DND-41 (cell line): Measurements from ENCODE around the gene NELFE.

ENCODE experiments used
- ATAC-seq: fragments of 200-7000 bp; cut with Tn5 transposase; 3 replicates; pipeline ENCODE4 v1.9.1; 2021; ENCODE audit warnings: low read depth; ENCODE audit not compliant: insufficient read depth
- DNase-seq: peaks from one replicate; pipeline ENCODE4 v3.0.0-alpha.2; 2020
- H2AFZ ChIP-seq: 2 replicates; pipeline ENCODE4 v1.6.0; 2012; ENCODE audit warnings: low read depth, low read length
- H3K27ac ChIP-seq: 2 replicates; pipeline ENCODE4 v1.5.1; 2012; ENCODE audit warnings: low read length, inconsistent platforms
- H3K27me3 ChIP-seq: fragments of 200-600 bp; sonication (generic); 2 replicates; pipeline ENCODE4 v1.6.0; 2012; ENCODE audit warnings: low read length, mild to moderate bottlenecking, inconsistent platforms; ENCODE audit not compliant: insufficient read depth, poor library complexity
- H3K36me3 ChIP-seq: 2 replicates; pipeline ENCODE4 v1.5.1; 2012; ENCODE audit warnings: low read length, inconsistent platforms; ENCODE audit not compliant: insufficient read depth
- H3K4me1 ChIP-seq: 2 replicates; pipeline ENCODE4 v1.5.1; 2012; ENCODE audit warnings: mild to moderate bottlenecking, low read length; ENCODE audit not compliant: insufficient read depth
- H3K4me2 ChIP-seq: 2 replicates; pipeline ENCODE4 v1.6.0; 2012; ENCODE audit warnings: mild to moderate bottlenecking, moderate library complexity, low read length, inconsistent platforms; ENCODE audit not compliant: insufficient read depth
- H3K4me3 ChIP-seq, 2 experiments: fragments of 200-600 bp in 1 of 2; shearing (Covaris generic) in 1 of 2; 2 replicates each; pipeline ENCODE4 v1.5.1; 2012 to 2016; ENCODE audit warnings: inconsistent platforms in 2 of 2, low read length in 2 of 2, mild to moderate bottlenecking in 2 of 2, low read depth in 1 of 2, moderate library complexity in 1 of 2
- H3K79me2 ChIP-seq: 2 replicates; pipeline ENCODE4 v1.6.0; 2012; ENCODE audit warnings: low read length, inconsistent platforms; ENCODE audit not compliant: insufficient read depth
- H3K9ac ChIP-seq: 2 replicates; pipeline ENCODE4 v1.6.0; 2012; ENCODE audit warnings: low read depth, mild to moderate bottlenecking, inconsistent platforms, low read length, moderate library complexity
- H3K9me3 ChIP-seq: 2 replicates; pipeline ENCODE4 v1.5.1; 2012; ENCODE audit warnings: low read length, moderate library complexity, mild to moderate bottlenecking, inconsistent platforms; ENCODE audit not compliant: insufficient read depth, severe bottlenecking
- H4K20me1 ChIP-seq: 2 replicates; pipeline ENCODE4 v1.6.0; 2012; ENCODE audit warnings: low read length; ENCODE audit not compliant: insufficient read depth
- EZH2 ChIP-seq: IDR thresholded peaks from 3 replicates; pipeline ENCODE4 v1.6.1; 2012; ENCODE audit warnings: borderline replicate concordance, low read depth, mild to moderate bottlenecking, moderate library complexity, low read length, inconsistent platforms; ENCODE audit not compliant: severe bottlenecking
- TF ChIP-seq, protein P1 (sequence below): IDR thresholded peaks from 2 replicates; pipeline ENCODE4 v1.5.1; 2012; ENCODE audit warnings: borderline replicate concordance, low read length, moderate library complexity, mild to moderate bottlenecking; ENCODE audit not compliant: poor library complexity, severe bottlenecking; ENCODE audit errors: extremely low read depth

Gene NELFE

DNA sequence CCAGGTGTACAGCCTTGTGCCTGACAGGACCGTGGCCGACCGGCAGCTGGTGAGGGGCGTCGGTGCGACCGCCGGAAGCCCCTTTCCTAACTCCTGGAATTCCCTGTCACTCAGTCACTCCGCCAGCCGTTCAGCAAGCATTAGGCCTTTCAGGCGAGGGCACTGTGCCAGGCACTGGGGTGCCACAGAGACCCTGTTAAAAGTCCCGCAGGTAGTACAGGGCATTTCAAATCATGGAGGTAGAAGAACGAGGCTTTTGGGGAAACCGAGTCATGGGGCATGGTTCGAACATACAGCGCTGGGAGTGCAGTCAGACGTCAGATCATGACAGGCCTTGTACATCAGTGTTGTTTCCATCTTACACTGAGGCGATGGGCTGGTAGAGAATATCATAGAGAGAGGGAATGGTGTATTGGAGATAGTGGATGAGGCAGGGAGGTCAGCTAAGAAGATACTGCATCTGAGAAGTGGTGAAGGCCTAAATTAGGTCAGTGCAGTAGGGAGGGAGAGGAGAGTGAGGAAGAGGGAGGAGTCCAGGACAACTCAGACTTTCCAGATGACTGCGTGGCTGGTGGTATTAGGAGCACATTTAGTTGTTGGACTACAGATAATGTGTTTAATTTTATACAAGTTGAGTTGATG lies 14.1 kb upstream of the NELFE start:
- Histone ChIP-seq H3K36me3 (peaks cover 29% of the 10 kb centered on the region), H3K4me2 (peak overlapping the region; percentile 97), H3K79me2 (peaks cover 41% of the 10 kb centered on the region), H3K9ac (peak overlapping the region; percentile 69), H3K27ac (peak overlapping the region; percentile 79), H3K27me3 (no peaks in the 10 kb centered on the region), H4K20me1 (peaks cover 6% of the 10 kb centered on the region; the same call in 1 of the 2 replicates), H2AFZ (peak overlapping the region; percentile 74), H3K4me1 (peaks cover 41% of the 10 kb centered on the region), H3K9me3 (no peaks in the 10 kb centered on the region), H3K4me3 (peak overlapping the region; percentile 58 to 77)
- DNase-seq (no peak), ATAC-seq (no peak)
- TF ChIP-seq, protein P1, sequence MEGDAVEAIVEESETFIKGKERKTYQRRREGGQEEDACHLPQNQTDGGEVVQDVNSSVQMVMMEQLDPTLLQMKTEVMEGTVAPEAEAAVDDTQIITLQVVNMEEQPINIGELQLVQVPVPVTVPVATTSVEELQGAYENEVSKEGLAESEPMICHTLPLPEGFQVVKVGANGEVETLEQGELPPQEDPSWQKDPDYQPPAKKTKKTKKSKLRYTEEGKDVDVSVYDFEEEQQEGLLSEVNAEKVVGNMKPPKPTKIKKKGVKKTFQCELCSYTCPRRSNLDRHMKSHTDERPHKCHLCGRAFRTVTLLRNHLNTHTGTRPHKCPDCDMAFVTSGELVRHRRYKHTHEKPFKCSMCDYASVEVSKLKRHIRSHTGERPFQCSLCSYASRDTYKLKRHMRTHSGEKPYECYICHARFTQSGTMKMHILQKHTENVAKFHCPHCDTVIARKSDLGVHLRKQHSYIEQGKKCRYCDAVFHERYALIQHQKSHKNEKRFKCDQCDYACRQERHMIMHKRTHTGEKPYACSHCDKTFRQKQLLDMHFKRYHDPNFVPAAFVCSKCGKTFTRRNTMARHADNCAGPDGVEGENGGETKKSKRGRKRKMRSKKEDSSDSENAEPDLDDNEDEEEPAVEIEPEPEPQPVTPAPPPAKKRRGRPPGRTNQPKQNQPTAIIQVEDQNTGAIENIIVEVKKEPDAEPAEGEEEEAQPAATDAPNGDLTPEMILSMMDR = no peak
- TF ChIP-seq EZH2 = no peak

DNA sequence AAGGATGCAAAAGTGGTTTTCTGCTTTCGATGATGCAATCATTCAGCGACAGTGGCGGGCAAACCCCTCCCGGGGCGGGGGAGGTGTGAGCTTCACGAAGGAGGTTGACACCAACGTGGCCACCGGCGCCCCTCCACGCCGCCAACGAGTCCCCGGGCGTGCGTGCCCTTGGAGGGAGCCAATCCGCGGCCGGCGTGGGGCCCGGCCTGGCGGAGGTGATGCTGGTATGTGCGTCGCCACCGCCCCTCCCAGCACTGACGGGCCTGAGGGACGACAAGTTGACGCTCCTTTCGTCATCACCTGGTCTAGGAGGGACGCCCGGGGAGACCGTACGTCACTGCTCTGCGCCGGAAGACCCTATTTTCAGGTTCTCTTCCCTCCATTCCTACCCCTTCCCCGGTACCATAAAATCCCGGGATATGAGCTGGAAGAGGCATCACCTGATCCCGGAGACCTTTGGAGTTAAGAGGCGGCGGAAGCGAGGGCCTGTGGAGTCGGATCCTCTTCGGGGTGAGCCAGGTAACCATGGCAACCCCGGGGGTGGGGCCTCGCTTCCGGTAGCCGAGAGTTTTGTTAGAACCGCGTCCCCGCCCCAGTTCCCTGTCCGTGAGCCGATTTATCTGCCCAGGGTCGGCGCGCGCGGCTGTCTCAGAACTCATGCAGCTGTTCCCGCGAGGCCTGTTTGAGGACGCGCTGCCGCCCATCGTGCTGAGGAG lies 13.4 kb upstream of the NELFE start, which contains the start of gene DXO:
TSS of gene DXO (minus strand) at position 146 of the 716 bp plus-strand sequence. CDS start 463 bp downstream, outside the sequence.
- H3K4me1 ChIP-seq = peaks cover 41% of the 10 kb centered on the region
- peak within 1 kb of the TSS; percentile 69 for H3K9ac ChIP-seq
- H3K27ac ChIP-seq = peak within 1 kb of the TSS; percentile 79
- DNase-seq (peak; percentile 97), ATAC-seq (peak; percentile 91)
- H2AFZ ChIP-seq = peak within 1 kb of the TSS; percentile 74
- H3K4me2 ChIP-seq = peak within 1 kb of the TSS; percentile 97
- peaks cover 41% of the 10 kb centered on the region for H3K79me2 ChIP-seq
- H3K27me3 ChIP-seq = no peaks in the 10 kb centered on the region
- H3K9me3 ChIP-seq = no peaks in the 10 kb centered on the region
- peak within 1 kb of the TSS; percentile 58 to 77 for H3K4me3 ChIP-seq
- H4K20me1 ChIP-seq = peaks cover 6% of the 10 kb centered on the region; the same call in 1 of the 2 replicates
- peaks cover 36% of the 10 kb centered on the region for H3K36me3 ChIP-seq
- TF ChIP-seq EZH2 = no peak
- TF ChIP-seq, protein P1 = no peak

DNA sequence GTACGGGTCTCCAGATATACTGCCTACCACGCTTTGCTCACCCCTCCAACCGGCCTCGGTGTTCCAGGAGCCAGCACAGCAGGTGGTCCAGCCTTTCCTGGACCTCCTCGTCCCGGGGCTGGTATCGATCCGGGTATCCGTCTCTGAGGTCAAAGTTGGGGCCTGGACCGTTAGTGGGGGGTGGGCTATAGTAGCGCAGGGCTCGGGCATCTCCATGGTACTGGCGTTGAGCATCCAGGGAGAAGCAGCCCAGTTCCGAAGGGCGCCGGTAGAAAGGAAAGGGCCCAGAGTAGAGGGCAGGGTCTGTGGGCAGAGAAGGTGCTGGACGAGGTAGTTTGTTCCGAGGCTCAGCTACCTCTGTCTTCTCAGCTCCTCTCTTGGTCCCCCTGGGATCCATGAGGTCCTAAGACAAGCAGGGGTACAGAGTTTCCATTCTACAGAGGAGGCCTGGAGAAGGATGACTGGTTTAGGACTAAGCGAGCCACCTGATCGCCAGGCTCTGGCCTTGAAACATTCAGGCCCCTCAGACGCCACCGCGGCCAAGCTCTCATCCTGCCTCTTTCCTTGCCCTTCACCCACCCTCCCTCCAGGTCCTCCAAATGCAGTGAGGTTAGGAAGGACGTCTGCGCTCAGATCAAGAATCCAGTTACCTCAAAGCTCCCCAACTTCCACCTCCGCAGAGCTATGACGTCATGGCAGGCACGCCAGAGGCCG lies 12.7 kb upstream of the NELFE start:
- H3K27ac ChIP-seq = peak overlapping the region; percentile 79
- peaks cover 41% of the 10 kb centered on the region for H3K79me2 ChIP-seq
- peaks cover 6% of the 10 kb centered on the region; the same call in 1 of the 2 replicates for H4K20me1 ChIP-seq
- peaks cover 41% of the 10 kb centered on the region for H3K4me1 ChIP-seq
- no peak for DNase-seq
- H3K9me3 ChIP-seq = no peaks in the 10 kb centered on the region
- ATAC-seq = no peak
- peak overlapping the region; percentile 58 to 77 for H3K4me3 ChIP-seq
- peak overlapping the region; percentile 69 for H3K9ac ChIP-seq
- H3K36me3 ChIP-seq = peaks cover 43% of the 10 kb centered on the region
- peak overlapping the region; percentile 97 for H3K4me2 ChIP-seq
- TF ChIP-seq EZH2 = no peak
- no peaks in the 10 kb centered on the region for H3K27me3 ChIP-seq
- H2AFZ ChIP-seq = peak overlapping the region; percentile 74
